H4 (cell line): ENCODE measurements around the gene AGAP3. TPM values are rescaled to one million over a fixed set of nuclear protein-coding genes. Genes with fewer than 3 reads are reported as not detected.
A peak's percentile ranks its signal among the peaks of the same experiment; 100 is the strongest.

ENCODE experiments used
- DNase-seq: peaks from one replicate; pipeline ENCODE4 v3.0.0-alpha.2; 2015; ENCODE audit warnings: low spot score
- total RNA-seq: library from RNA; depleted of rRNA; stranded (reverse); fragments of >200 nt; shearing (Covaris generic); gene quantifications from 2 replicates; pipeline ENCODE4 v1.2.3, GENCODE V29; 2014

The AGAP3 gene
- total RNA-seq, 1 experiment from 2014 or later, result 26.1 TPM

GRCh38 chr7:151161757-151162156 is 75.5 kb downstream of the AGAP3 start:
- DNase-seq, result no peak

GRCh38 chr7:151166629-151167196 is 80.4 kb downstream of the AGAP3 start:
- DNase-seq, result no peak

- DNase-seq, result no peak
Measured at GRCh38 chr7:151167197-151167961, 81.1 kb downstream of the AGAP3 start, which contains the start of gene GBX1. Gene GBX1, minus strand, starts transcription at chr7:151167694. Its CDS starts 146 bp downstream, at chr7:151167548.

- DNase-seq, result no peak
Measured at GRCh38 chr7:151168003-151168786, 81.9 kb downstream of the AGAP3 start.

- no peak for DNase-seq
Measured at GRCh38 chr7:151168787-151169162, 82.5 kb downstream of the AGAP3 start.

GRCh38 chr7:151172273-151173141 is 86.2 kb downstream of the AGAP3 start:
- peak; percentile 64 for DNase-seq

- no peak for DNase-seq
Measured at GRCh38 chr7:151173386-151174245, 87.3 kb downstream of the AGAP3 start.

GRCh38 chr7:151174246-151175046 is 88.2 kb downstream of the AGAP3 start:
- DNase-seq, result no peak

GRCh38 chr7:151175047-151175792 is 88.9 kb downstream of the AGAP3 start:
- no peak for DNase-seq

- no peak for DNase-seq
Measured at GRCh38 chr7:151175793-151176311, 89.6 kb downstream of the AGAP3 start.

GRCh38 chr7:151176401-151176800 is 90.1 kb downstream of the AGAP3 start:
- DNase-seq, result no peak

GRCh38 chr7:151177310-151177709 is 91.0 kb downstream of the AGAP3 start:
- no peak for DNase-seq

- DNase-seq, result no peak
Measured at GRCh38 chr7:151178236-151178635, 92.0 kb downstream of the AGAP3 start.

GRCh38 chr7:151178831-151179230 is 92.6 kb downstream of the AGAP3 start:
- no peak for DNase-seq

- no peak for DNase-seq
Measured at GRCh38 chr7:151179287-151179860, 93.1 kb downstream of the AGAP3 start.

- DNase-seq, result no peak
Measured at GRCh38 chr7:151179946-151180345, 93.7 kb downstream of the AGAP3 start.

- DNase-seq, result no peak
Measured at GRCh38 chr7:151181011-151181431, 94.7 kb downstream of the AGAP3 start.
